OCI-LY1 (cell line): ENCODE measurements around the gene LPCAT2.

Experiments used
- H2AFZ ChIP-seq: fragments of 200-600 bp; sonication (generic), shearing (Covaris generic); 2 replicates; pipeline ENCODE4 v1.6.0; 2014; ENCODE audit warnings: antibody characterized with exemption, mild to moderate bottlenecking, low read length
- H3F3A ChIP-seq: fragments of 200-600 bp; sonication (generic), shearing (Covaris generic); 2 replicates; pipeline ENCODE4 v1.6.0; 2014; ENCODE audit warnings: mild to moderate bottlenecking, antibody characterized with exemption, low read length, moderate library complexity; ENCODE audit not compliant: insufficient read depth
- H3K27ac ChIP-seq: fragments of 200-600 bp; sonication (generic); 2 replicates; pipeline ENCODE4 v1.5.1; 2014; ENCODE audit warnings: low read length, mixed run types, mild to moderate bottlenecking, low read depth; ENCODE audit not compliant: poor library complexity, severe bottlenecking
- H3K27me3 ChIP-seq: fragments of 200-600 bp; sonication (generic); 2 replicates; pipeline ENCODE4 v1.6.0; 2014; ENCODE audit warnings: antibody characterized with exemption, mild to moderate bottlenecking, low read length, moderate library complexity; ENCODE audit not compliant: insufficient read depth
- H3K36me3 ChIP-seq: fragments of 200-600 bp; sonication (generic); 2 replicates; pipeline ENCODE4 v1.6.1; 2014; ENCODE audit warnings: mild to moderate bottlenecking, antibody characterized with exemption, low read length, moderate library complexity, mixed read lengths; ENCODE audit not compliant: insufficient read depth
- H3K4me1 ChIP-seq: fragments of 200-600 bp; sonication (generic); 2 replicates; pipeline ENCODE4 v1.5.1; 2014; ENCODE audit warnings: mild to moderate bottlenecking, low read length, moderate library complexity; ENCODE audit not compliant: insufficient read depth, severe bottlenecking
- H3K4me2 ChIP-seq: fragments of 200-600 bp; sonication (generic), shearing (Covaris generic); 2 replicates; pipeline ENCODE4 v1.6.1; 2014; ENCODE audit warnings: low read length
- H3K4me3 ChIP-seq: fragments of 200-600 bp; sonication (generic); 2 replicates; pipeline ENCODE4 v1.5.1; 2014; ENCODE audit warnings: low read length, low read depth, mild to moderate bottlenecking, mixed read lengths; ENCODE audit not compliant: poor library complexity, severe bottlenecking
- H3K79me2 ChIP-seq: fragments of 200-600 bp; shearing (Covaris generic); 2 replicates; pipeline ENCODE4 v1.6.1; 2016; ENCODE audit warnings: mixed run types, low read length, mixed read lengths; ENCODE audit not compliant: insufficient read depth
- H3K9ac ChIP-seq: fragments of 200-600 bp; sonication (generic), shearing (Covaris generic); 2 replicates; pipeline ENCODE4 v1.6.1; 2014; ENCODE audit warnings: mild to moderate bottlenecking, low read length, mixed read lengths
- H3K9me2 ChIP-seq: fragments of 200-600 bp; sonication (generic), shearing (Covaris generic); 2 replicates; pipeline ENCODE4 v1.6.1; 2014; ENCODE audit warnings: low read depth, mild to moderate bottlenecking, low read length, mixed read lengths
- H3K9me3 ChIP-seq: fragments of 200-600 bp; shearing (Covaris generic); 2 replicates; pipeline ENCODE4 v1.6.1; 2014; ENCODE audit warnings: low read length, mixed read lengths
- H4K20me1 ChIP-seq: fragments of 200-600 bp; sonication (generic), shearing (Covaris generic); 2 replicates; pipeline ENCODE4 v1.6.0; 2016; ENCODE audit warnings: mild to moderate bottlenecking, low read length; ENCODE audit not compliant: insufficient read depth
- CTCF ChIP-seq: fragments of 200-600 bp; sonication (generic), shearing (Covaris generic); IDR thresholded peaks from 2 replicates; pipeline ENCODE4 v1.5.1; 2017; ENCODE audit warnings: mild to moderate bottlenecking, antibody characterized with exemption, low read length, moderate library complexity, mixed read lengths
- EZH2 ChIP-seq: fragments of 200-600 bp; sonication (generic), shearing (Covaris generic); IDR thresholded peaks from 2 replicates; pipeline ENCODE4 v1.8.0; 2017; ENCODE audit warnings: borderline replicate concordance, mixed run types, mild to moderate bottlenecking, antibody characterized with exemption, low read length, moderate library complexity, mixed read lengths

The LPCAT2 gene

GRCh38 chr16:55567382-55567781 is 58.5 kb downstream of the LPCAT2 start:
- Histone ChIP-seq H3K27ac (no peak overlapping the region), H3K4me2 (no peak overlapping the region), H3F3A (no peaks in the 10 kb centered on the region), H2AFZ (no peak overlapping the region), H3K36me3 (no peaks in the 10 kb centered on the region), H3K27me3 (no peaks in the 10 kb centered on the region), H3K9me2 (no peaks in the 10 kb centered on the region), H3K4me1 (no peaks in the 10 kb centered on the region), H3K9ac (no peak overlapping the region), H4K20me1 (no peaks in the 10 kb centered on the region), H3K79me2 (no peaks in the 10 kb centered on the region), H3K9me3 (no peaks in the 10 kb centered on the region), H3K4me3 (no peak overlapping the region)
- no peak for TF ChIP-seq EZH2
- TF ChIP-seq CTCF: no peak

GRCh38 chr16:55568207-55568606 is 59.3 kb downstream of the LPCAT2 start:
- H3K9ac ChIP-seq: no peak overlapping the region
- no peaks in the 10 kb centered on the region for H3K36me3 ChIP-seq
- H3K9me2 ChIP-seq: no peaks in the 10 kb centered on the region
- H4K20me1 ChIP-seq: no peaks in the 10 kb centered on the region
- no peak overlapping the region for H2AFZ ChIP-seq
- no peak overlapping the region for H3K4me2 ChIP-seq
- H3F3A ChIP-seq: no peaks in the 10 kb centered on the region
- no peaks in the 10 kb centered on the region for H3K4me1 ChIP-seq
- no peaks in the 10 kb centered on the region for H3K9me3 ChIP-seq
- no peak overlapping the region for H3K27ac ChIP-seq
- TF ChIP-seq CTCF: no peak
- no peak for TF ChIP-seq EZH2
- no peak overlapping the region for H3K4me3 ChIP-seq
- H3K27me3 ChIP-seq: no peaks in the 10 kb centered on the region
- no peaks in the 10 kb centered on the region for H3K79me2 ChIP-seq

GRCh38 chr16:55569025-55569424 is 60.2 kb downstream of the LPCAT2 start:
- H3F3A ChIP-seq: no peaks in the 10 kb centered on the region
- no peaks in the 10 kb centered on the region for H4K20me1 ChIP-seq
- no peak overlapping the region for H3K9ac ChIP-seq
- no peak for TF ChIP-seq CTCF
- TF ChIP-seq EZH2: no peak
- H3K79me2 ChIP-seq: no peaks in the 10 kb centered on the region
- H3K27ac ChIP-seq: no peak overlapping the region
- H3K27me3 ChIP-seq: no peaks in the 10 kb centered on the region
- no peaks in the 10 kb centered on the region for H3K4me1 ChIP-seq
- no peak overlapping the region for H3K4me2 ChIP-seq
- H2AFZ ChIP-seq: no peak overlapping the region
- no peak overlapping the region for H3K4me3 ChIP-seq
- H3K9me3 ChIP-seq: no peaks in the 10 kb centered on the region
- H3K9me2 ChIP-seq: no peaks in the 10 kb centered on the region
- H3K36me3 ChIP-seq: no peaks in the 10 kb centered on the region
